Right lung (tissue), 5 donors: Measurements from ENCODE around the gene TDRD6. TPM values are rescaled to one million over a fixed set of nuclear protein-coding genes. Genes with fewer than 3 reads are reported as not detected.
"Not testable (repeated sequence)": the region's sequence is repeated elsewhere in the genome, so short reads cannot be mapped to it uniquely, and the experiment has no call there.

Experiments used
- DNase-seq, 2 donors: peaks; one replicate each; pipeline ENCODE4 v3.0.0-alpha.2; 2013
- polyA plus RNA-seq, 5 donors: library from polyadenylated mRNA; unstranded; fragments of 120-200 nt; gene quantifications; one replicate each; pipeline versions ENCODE4 v1.2.1 to v1.2.3, GENCODE V29; 2013; ENCODE audit warnings: inconsistent platforms in 1 of 5, low replicate concordance in 1 of 5; ENCODE audit not compliant: insufficient read length in 5 of 5, insufficient read depth in 1 of 5

TDRD6 gene
- polyA plus RNA-seq, 5 donors: 1.3 to 2.6 (median 2.4) TPM

DNA sequence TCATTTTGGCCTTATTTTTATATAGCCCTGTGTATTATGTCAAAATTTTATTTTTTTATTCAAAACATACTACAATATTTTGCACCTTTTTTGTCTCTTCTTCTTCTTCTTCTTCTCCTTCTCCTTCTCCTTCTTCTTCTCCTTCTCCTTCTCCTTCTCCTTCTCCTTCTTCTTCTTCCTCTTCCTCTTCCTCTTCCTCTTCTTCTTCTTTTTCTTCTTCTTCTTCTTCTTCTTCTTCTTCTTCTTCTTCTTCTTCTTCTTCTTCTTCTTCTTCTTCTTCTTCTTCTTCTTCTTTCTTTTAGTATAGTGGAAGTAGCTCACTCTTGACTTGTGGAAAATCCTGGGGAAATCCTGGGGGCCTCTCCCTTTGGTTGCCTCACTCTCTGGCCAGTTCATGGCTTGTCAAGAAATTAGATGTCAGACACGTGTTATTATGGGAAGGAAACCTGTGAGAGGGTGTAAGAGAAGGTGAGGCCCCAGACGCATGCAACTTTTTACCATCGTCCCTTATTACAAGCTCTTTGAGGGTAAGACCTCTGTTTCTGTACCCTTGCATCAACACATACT is 56.6 kb downstream of the TDRD6 start:
- DNase-seq: not testable (repeated sequence)

GRCh38 chr6:46745973-46746372 is 58.3 kb downstream of the TDRD6 start:
- no peak for DNase-seq

- DNase-seq: no peak
Observed at GRCh38 chr6:46746696-46747095, 59.0 kb downstream of the TDRD6 start, which contains the start of gene ANKRD66. TSS of gene ANKRD66 (plus strand) at chr6:46746933. CDS start at chr6:46751949, 5,016 bp downstream.

DNA sequence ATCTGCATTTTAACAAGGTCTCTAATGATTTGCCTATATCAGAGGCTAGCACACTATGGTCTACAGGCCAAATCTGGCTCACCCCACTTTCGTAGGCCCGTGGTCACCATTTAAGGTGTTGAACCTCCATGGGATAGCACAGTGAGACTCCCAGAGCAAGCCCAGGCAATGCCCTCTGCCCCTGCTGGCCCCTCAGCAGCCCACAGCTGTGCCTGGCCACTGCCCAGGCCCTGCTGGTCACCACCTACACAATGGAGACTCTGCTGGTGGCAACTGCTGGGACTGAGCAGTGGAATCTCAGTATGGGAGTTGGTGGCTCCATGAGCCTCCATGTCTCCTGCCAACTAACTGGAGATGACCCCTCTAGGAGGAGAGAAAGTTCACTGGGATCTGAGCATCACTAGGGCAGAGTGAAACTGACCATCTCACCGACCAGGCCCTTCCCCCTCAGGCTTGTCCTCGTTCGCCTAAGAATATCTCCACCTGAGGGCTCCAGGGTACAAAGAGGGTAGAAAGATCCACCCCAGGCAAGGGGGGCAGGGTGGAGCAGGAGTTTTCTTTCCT is 61.3 kb downstream of the TDRD6 start:
- DNase-seq: no peak

DNA sequence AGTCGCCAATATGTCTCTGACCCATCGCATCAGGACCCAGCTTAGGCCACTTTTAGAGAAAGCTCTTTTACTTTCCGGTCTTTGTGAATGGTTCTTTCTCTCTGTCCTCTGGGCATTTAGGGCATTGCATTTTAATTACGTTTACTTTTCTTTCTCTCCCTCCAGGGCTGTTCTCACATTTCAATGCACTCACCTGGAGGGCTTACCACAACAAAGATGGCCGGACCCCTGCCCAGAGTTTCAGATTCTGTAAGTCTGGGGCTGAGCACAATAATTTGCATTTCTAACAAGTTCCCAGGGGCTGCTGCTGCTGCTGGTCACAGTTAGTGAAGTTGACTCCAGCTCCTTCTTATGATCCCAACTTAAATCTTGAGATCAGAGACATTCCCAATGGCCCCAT is 62.0 kb downstream of the TDRD6 start:
- no peak for DNase-seq

GRCh38 chr6:46751658-46752057 is 64.0 kb downstream of the TDRD6 start:
- DNase-seq: no peak

Other genes with a start within 250 kb of the TDRD6 start
- 1 to 10 TPM; 2.4 to 3.3 (median 2.9) TPM for gene RCAN2, start 196.4 kb upstream of the TDRD6 start, polyA plus RNA-seq
- 10 to 100 TPM in 3 of 5 donors, 1 to 10 TPM in 2; 5.9 to 13.1 (median 11.6) TPM for gene CYP39A1, start 35.1 kb upstream of the TDRD6 start, polyA plus RNA-seq
- gene SLC25A27, start 34.9 kb upstream of the TDRD6 start, polyA plus RNA-seq: 100 to 1,000 TPM in 3 of 5 donors, 10 to 100 TPM in 2; 68.2 to 145 (median 113) TPM
- gene PLA2G7, start 47.5 kb downstream of the TDRD6 start, polyA plus RNA-seq: 1 to 10 TPM in 3 of 5 donors, under 1 TPM in 2; 0.73 to 1.6 (median 1.3) TPM
- gene ANKRD66, start 59.0 kb downstream of the TDRD6 start, polyA plus RNA-seq: 1 to 10 TPM in 4 of 5 donors, under 1 TPM in 1; 0.34 to 4.2 (median 3.2) TPM
- under 1 TPM in 3 of 5 donors, not detected in 2; 0.04 to 0.28 (median 0.22) TPM for gene MEP1A, start 105.5 kb downstream of the TDRD6 start, polyA plus RNA-seq
- 100 to 1,000 TPM in 4 of 5 donors, 10 to 100 TPM in 1; 92.2 to 166 (median 130) TPM for gene ADGRF5, start 234.1 kb downstream of the TDRD6 start, polyA plus RNA-seq